ENCODE data around the gene NT5DC4.

DNA sequence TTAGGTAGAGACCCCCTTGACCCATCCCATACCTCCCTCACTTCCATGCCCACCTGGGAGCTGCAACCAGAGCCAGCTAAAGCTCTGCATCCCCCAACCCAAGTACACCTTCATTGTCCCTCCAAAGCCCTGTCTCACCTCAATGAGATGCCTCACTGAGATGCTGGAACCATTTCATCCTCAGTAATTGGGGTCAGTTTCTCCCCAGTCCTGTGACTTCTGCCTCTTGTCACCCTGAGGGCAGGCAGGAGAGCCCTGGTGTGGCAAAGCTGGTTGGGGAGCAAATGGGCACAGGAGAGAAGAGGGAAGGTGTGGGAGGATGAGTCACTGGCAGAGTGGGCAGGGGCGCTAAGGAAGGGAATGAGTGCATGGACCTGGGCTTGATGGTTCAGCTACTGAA, 27.9 kb upstream of the NT5DC4 start:
- TF ChIP-seq, protein P1, sequence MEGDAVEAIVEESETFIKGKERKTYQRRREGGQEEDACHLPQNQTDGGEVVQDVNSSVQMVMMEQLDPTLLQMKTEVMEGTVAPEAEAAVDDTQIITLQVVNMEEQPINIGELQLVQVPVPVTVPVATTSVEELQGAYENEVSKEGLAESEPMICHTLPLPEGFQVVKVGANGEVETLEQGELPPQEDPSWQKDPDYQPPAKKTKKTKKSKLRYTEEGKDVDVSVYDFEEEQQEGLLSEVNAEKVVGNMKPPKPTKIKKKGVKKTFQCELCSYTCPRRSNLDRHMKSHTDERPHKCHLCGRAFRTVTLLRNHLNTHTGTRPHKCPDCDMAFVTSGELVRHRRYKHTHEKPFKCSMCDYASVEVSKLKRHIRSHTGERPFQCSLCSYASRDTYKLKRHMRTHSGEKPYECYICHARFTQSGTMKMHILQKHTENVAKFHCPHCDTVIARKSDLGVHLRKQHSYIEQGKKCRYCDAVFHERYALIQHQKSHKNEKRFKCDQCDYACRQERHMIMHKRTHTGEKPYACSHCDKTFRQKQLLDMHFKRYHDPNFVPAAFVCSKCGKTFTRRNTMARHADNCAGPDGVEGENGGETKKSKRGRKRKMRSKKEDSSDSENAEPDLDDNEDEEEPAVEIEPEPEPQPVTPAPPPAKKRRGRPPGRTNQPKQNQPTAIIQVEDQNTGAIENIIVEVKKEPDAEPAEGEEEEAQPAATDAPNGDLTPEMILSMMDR (IDR thresholded peaks at IDR 0.05): no peak
- no peak for TF ChIP-seq POLR2AphosphoS5 (IDR thresholded peaks at IDR 0.05)
